LNCaP clone FGC (cell line): ENCODE measurements around the gene NCBP1.

Experiments used
- DNase-seq: peaks from one replicate; pipeline ENCODE4 v3.0.0-alpha.2; 2011; ENCODE audit warnings: low read depth
- H3K4me3 ChIP-seq: 2 replicates; pipeline ENCODE4 v1.5.1; 2011; ENCODE audit warnings: mild to moderate bottlenecking, low read depth, low read length, control low read depth
- CTCF ChIP-seq: IDR thresholded peaks from 2 replicates; pipeline ENCODE4 v1.5.1; 2012; ENCODE audit warnings: mild to moderate bottlenecking; ENCODE audit not compliant: control insufficient read depth, insufficient read depth; ENCODE audit errors: extremely low read depth

Gene NCBP1

GRCh38 chr9:97660847-97661246 is 27.2 kb downstream of the NCBP1 start:
- no peak for TF ChIP-seq CTCF
- DNase-seq = no peak
- H3K4me3 ChIP-seq = no peak overlapping the region

DNA sequence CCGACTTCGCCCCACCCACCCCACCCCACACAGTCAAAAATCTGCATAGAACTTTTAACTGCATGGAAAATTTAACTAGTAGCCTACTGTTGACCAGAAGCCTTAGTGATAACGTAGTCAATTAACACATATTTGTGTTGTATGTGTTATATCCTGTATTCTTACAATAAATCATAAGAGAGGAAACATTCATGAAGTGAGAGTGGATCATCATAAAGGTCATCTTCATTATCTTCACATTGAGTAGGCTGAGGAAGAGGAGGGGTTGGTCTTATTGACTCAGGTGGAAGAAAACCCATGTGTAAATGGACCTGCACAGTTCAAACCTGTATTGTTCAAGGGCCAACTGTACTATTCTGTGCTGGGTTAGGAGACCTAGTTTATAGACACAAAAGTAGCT is 32.1 kb downstream of the NCBP1 start:
- TF ChIP-seq CTCF = no peak
- no peak for DNase-seq
- H3K4me3 ChIP-seq = no peak overlapping the region

- TF ChIP-seq CTCF = no peak
- no peak overlapping the region for H3K4me3 ChIP-seq
- no peak for DNase-seq
Measured at GRCh38 chr9:97666907-97667686, 33.5 kb downstream of the NCBP1 start.

DNA sequence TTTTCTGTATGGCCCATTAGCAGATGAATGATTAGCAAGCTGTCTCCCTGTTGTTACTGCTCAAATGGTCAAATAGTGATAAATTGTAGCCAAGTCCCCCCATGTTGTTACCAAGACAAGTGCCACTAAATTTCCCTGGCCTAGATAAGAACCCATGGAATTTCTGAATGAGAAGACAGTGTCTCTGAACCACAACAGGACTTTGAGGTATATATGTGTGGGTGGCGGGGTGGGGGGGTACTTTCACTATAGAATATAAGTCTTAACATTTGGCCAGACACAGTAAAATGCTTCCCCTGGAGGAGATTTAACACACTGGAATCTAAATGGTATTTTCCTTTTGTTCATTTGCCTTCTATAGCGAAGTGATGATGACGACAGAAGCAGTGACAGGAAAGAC is 34.9 kb downstream of the NCBP1 start:
- TF ChIP-seq CTCF = no peak
- DNase-seq = no peak
- no peak overlapping the region for H3K4me3 ChIP-seq

GRCh38 chr9:97670586-97670985 is 37.0 kb downstream of the NCBP1 start:
- no peak for DNase-seq
- H3K4me3 ChIP-seq = no peak overlapping the region
- no peak for TF ChIP-seq CTCF

GRCh38 chr9:97672403-97672802 is 38.8 kb downstream of the NCBP1 start:
- DNase-seq = no peak
- TF ChIP-seq CTCF = no peak
- H3K4me3 ChIP-seq = no peak overlapping the region

DNA sequence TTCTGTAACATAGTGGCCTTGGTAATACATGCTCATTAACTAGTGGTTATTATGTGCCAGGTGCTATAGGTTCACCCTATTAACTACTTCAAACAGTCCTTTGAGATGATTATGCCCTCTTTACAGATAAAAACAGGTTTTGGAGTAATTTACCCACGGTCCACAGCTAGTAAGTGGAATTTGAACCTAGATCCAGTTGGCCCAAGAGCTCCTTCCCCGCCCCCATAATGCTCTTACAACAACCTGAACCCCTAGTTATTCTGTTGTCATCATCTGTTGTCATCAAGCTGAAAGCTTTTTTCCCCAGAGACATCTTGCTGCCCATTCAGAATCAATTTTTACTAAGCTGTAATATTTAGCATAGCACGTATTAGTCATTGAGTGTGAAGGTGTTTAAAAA is 40.3 kb downstream of the NCBP1 start:
- no peak for TF ChIP-seq CTCF
- DNase-seq = no peak
- H3K4me3 ChIP-seq = no peak overlapping the region
